Activated naive CD4-positive, alpha-beta T cell treated with anti-CD3 and anti-CD28 coated beads, Interleukin-2, amount 50 U/mL, for 72 hours (primary cell): Measurements from ENCODE around the gene USF3. TPM values are rescaled to one million over a fixed set of nuclear protein-coding genes. Genes with fewer than 3 reads are reported as not detected.
"Not testable (repeated sequence)": the region's sequence is repeated elsewhere in the genome, so short reads cannot be mapped to it uniquely, and the experiment has no call there.

Experiments used
- ATAC-seq, 2 donors: fragments of 150-1000 bp; cut with Tn5 transposase; 2 replicates each; pipeline ENCODE4 v1.10.0; 2021; ENCODE audit warnings: mild to moderate bottlenecking in 2 of 2, moderate library complexity in 2 of 2
- DNase-seq, 2 donors: peaks; one replicate each; pipeline ENCODE4 v3.0.0; 2021 to 2022; ENCODE audit warnings: low spot score in 2 of 2
- H3K27ac Mint-ChIP-seq, 2 donors: one replicate each; pipeline ENCODE4 v1.8.0; 2022; ENCODE audit warnings: mild to moderate bottlenecking in 2 of 2, mixed read lengths in 2 of 2
- H3K36me3 Mint-ChIP-seq, 2 donors: one replicate each; pipeline ENCODE4 v1.8.0; 2022; ENCODE audit warnings: mixed read lengths in 2 of 2
- H3K9me3 Mint-ChIP-seq, 2 donors: one replicate each; pipeline ENCODE4 v1.8.0; 2022; ENCODE audit warnings: mixed read lengths in 2 of 2
- total RNA-seq, 2 donors: library from RNA; stranded (reverse); gene quantifications; one replicate each; pipeline ENCODE4 v1.2.3, GENCODE V29; 2022

The USF3 gene
- total RNA-seq, 2 donors from 2014 or later = 14.0 to 22.2 TPM

DNA sequence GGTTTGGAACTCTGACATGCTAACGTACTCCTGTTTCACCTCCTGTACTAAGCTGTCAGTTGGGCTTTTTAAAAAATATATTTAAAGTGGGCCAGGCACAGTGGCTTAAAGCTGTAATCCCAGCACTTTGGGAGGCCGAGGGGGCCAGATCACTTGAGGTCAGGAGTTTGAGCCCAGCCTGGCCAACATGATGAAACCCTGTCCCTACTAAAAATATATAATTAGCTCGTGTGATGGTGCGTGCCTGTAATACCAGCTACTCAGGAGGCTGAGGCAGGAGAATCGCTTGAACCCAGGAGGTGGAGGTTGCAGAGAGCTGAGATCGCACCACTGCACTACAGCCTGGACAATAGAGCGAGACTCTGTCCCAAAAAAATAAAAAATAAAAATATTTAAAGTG, 60.4 kb downstream of the USF3 start:
- not testable (repeated sequence) for H3K27ac Mint-ChIP-seq, DNase-seq, H3K36me3 Mint-ChIP-seq, ATAC-seq, H3K9me3 Mint-ChIP-seq

DNA sequence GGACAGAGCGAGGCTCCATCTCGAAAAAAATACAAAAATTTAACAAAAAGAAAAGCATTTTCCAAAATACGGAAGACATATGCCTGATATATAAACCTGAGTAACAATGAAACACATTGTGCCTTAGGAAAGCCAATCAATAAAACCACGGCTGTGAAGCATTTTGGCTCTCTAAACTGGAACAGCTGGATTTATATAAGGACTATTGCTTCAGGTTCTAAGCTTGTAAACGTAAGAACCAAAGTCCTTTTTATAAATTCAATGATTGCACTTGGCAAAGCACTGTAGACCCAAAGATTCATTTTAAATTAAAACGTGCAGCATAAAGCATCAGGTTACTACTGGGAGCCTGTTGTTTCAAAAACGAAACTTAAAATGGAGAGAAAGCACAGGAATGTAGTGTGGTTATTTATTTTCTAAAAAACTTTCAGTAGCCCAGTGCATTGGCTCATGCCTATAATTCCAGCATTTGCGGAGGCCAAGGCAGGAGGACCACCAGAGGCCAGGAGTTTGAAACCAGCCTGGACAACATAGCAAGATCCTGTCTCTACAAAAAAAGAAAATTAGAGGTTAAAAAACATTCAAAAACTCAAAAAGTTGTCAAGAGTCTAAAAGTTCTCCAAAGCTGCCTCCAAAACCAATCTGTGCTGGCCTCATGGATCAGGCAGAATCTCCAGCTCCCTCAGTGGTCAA, 61.5 kb downstream of the USF3 start:
- H3K36me3 Mint-ChIP-seq = peaks cover 0 to 5% of the 10 kb centered on the region in 2 donors
- ATAC-seq (no peak), DNase-seq (no peak)
- no peaks in the 10 kb centered on the region for H3K9me3 Mint-ChIP-seq
- no peak overlapping the region for H3K27ac Mint-ChIP-seq

DNA sequence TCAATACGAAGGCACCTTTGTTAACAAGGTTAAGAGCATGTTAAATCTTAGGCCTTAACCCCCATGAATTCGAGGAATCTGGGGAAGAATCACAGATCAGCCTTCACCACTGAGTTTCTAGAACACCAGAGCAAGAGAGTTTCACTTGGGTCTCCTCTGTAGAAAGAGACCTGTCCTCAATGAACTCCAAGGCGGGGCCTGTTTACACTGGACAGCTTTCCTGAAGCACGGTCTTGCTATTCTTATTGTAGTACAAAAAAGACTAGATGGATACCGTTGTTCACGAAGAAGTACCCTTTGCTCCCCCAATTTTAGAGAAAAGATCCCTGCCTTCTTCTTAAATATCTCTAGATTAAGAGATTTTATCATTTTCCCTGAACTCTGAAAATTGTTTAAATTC, 64.9 kb downstream of the USF3 start:
- ATAC-seq = no peak
- H3K36me3 Mint-ChIP-seq = peaks cover 0 to 8% of the 10 kb centered on the region in 2 donors
- no peak for DNase-seq
- H3K9me3 Mint-ChIP-seq = no peaks in the 10 kb centered on the region
- H3K27ac Mint-ChIP-seq = peak overlapping the region in 1 of 2 donors; percentile 17

DNA sequence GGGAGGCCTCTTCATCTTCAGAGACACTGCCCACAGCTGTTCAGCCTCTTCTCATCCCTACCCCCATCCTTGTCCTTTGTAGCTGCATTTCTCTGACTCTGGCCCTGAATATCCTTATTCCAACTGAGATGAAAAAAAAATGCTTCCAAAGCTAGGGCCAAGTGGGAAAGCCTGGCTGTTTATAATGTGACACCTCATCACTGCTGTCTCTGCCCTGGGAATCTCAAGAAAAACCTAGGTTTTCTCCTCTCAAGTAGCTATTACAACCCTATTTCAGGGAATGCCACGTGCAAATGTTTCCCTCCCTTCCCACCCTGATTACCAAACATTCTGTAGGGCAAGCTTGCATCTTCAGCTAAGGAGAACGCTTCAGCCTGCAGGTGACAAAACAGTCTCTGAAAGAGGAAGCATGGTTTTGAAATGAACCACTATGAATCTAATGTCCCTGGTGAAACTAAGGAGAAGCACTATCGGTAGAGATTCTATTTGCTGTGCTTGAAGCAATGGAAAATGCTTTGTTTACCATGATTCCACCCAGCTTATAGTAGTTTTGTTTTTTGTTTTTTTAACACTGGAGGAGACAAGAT, 65.4 kb downstream of the USF3 start:
- H3K9me3 Mint-ChIP-seq = no peaks in the 10 kb centered on the region
- DNase-seq = no peak
- H3K27ac Mint-ChIP-seq = peak overlapping the region in 1 of 2 donors; percentile 17
- no peak for ATAC-seq
- peaks cover 0 to 8% of the 10 kb centered on the region in 2 donors for H3K36me3 Mint-ChIP-seq

DNA sequence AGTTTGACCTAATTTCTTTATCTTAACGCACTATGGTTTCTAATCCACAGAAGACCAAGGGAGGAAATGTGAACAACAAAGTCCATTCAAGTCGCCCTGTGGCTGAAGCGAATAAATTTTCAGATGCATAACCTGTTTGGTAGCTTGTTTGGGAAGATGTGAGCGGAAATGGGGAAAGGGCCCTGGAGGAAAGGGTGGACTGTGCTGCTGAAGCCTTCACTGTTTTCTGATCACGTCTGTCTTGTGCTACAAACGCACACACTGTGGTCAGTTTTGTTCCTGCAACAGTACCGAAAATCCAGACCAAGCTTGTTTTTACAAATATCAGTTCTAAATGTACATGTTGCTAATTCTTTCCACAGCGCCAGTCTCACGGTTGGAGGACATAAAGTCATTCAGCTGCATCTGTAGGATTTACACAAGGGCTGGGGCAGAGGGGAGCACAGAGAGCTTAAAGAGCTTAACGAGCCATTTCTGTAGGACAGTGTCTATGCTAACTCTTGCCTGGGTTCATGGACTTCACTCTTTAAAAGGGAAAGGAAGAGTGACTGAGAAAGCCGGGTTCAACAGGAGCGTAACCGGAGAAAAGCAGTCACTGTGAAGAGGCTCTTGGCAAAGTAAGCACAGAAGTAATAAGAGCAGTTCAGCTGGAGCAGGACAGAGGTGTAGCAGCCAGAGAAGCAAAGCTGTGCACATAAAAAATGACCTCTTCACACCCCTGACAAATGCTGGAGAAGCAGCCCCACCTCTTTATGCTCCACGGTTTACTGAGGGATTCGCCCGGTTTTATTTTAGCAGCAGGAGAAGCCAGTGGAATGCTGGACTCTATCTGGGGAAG, 66.6 kb downstream of the USF3 start:
- H3K36me3 Mint-ChIP-seq = peaks cover 0 to 8% of the 10 kb centered on the region in 2 donors
- ATAC-seq (no peak), DNase-seq (no peak)
- no peaks in the 10 kb centered on the region for H3K9me3 Mint-ChIP-seq
- peak overlapping the region in 1 of 2 donors; percentile 65 for H3K27ac Mint-ChIP-seq

DNA sequence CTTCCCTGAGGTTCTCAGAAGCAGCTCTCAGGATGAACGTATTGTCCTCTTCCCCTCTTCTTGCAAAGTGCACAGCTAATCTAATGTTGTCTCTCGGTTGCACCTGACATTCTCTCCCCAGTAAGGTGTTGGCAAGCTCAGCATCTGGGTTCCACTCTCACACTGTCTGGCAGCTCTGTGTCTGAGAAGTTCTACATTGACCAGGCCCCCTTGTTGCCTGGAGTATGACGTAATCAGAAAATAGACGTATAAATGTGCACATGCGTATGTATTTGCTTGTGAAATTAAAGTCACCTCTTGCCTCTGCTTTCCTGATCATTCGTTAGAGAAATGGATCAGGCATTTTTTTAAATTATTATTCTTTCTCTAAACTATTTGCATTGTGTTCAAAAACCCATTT, 67.7 kb downstream of the USF3 start:
- no peaks in the 10 kb centered on the region for H3K9me3 Mint-ChIP-seq
- ATAC-seq = no peak
- H3K36me3 Mint-ChIP-seq = peaks cover 0 to 8% of the 10 kb centered on the region in 2 donors
- no peak for DNase-seq
- peak overlapping the region in 1 of 2 donors; percentile 79 for H3K27ac Mint-ChIP-seq

DNA sequence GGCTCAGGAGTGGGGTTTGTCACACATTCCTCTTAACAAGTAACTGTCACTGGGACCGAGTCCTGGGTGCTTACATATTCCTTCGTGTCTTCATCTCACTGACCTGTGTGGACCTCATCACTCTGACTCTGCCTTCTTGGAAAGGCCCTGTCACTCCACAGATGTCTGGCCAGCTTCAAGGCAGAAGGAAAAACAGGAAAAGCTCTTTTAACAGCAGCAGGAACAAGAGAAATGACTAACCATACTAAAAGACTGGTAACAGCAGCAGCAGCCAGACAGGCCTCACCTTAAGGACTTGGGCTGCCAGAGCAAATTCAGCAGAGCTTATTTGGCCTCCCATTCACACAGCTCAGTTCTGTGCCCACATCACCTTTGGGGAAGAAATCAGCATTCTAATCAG, 68.1 kb downstream of the USF3 start:
- DNase-seq (no peak), ATAC-seq (no peak)
- Mint-ChIP-seq H3K9me3 (no peaks in the 10 kb centered on the region), H3K36me3 (peaks cover 0 to 8% of the 10 kb centered on the region in 2 donors), H3K27ac (peak overlapping the region in 1 of 2 donors; percentile 79)

DNA sequence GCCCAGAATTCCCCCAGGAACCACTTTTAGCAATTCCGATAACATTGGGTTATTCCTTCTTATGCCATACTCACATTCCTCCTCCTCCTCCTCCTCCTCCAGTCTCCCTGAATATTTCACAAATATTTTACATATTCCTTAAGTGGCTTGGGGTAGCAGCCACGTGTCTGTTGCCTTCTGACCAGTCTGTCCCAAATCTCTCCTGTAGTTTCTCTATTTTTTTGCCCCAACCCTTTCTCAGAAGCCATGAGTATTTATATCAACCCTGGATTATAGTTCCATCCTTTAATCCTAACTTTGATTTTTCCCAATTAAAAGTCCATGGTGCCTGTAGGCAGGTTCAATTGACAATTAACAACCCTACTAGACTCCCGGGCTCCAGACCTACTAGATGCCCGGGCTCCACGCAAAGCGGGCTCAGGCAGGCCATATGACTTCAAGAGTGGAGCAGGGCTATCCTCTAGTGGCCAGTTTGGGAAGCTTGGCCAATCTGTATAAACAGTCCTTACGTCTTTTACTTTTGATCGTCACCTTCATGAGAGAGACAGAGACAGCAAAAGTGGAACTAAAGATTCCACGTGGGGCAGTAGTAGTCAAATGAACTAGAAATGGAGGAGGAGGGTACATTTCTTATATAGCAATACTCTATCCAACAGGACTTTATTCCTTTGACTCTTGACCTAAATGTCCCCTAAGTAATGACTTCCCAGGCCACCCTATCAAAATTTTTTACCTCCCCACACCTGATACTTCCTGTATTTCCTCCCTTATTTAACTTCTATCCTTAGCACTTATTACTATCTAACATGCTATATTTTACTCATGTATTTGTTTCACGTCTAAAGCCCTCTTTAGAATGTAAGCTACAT, 69.7 kb downstream of the USF3 start:
- Mint-ChIP-seq H3K36me3 (peaks cover 0 to 8% of the 10 kb centered on the region in 2 donors), H3K9me3 (no peaks in the 10 kb centered on the region), H3K27ac (peak overlapping the region; percentile 16 to 58)
- ATAC-seq (peak; percentile 59 to 71), DNase-seq (no peak)

DNA sequence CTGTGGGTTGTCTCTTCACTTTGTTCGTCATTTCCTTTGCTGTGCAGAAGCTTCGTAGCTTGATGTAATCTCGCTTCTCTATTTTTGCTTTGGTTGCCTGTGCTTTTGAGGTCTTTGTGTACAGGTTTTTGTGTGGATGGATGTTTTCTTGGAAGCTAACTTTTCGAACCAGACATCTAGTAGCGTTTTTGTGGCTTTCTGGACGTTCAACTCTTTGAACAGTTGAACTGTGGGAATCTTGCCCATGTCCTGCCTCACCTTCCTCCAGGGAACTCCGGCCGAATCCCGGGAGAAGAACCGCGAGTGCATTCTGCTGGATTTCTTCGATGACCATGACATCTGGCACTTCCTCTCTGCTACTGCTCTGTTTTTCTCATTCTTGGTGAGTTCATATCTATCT, 70.6 kb downstream of the USF3 start:
- Mint-ChIP-seq H3K36me3 (peaks cover 0 to 8% of the 10 kb centered on the region in 2 donors), H3K9me3 (no peaks in the 10 kb centered on the region), H3K27ac (peak overlapping the region in 1 of 2 donors; percentile 48)
- no peak for DNase-seq
- no peak for ATAC-seq

DNA sequence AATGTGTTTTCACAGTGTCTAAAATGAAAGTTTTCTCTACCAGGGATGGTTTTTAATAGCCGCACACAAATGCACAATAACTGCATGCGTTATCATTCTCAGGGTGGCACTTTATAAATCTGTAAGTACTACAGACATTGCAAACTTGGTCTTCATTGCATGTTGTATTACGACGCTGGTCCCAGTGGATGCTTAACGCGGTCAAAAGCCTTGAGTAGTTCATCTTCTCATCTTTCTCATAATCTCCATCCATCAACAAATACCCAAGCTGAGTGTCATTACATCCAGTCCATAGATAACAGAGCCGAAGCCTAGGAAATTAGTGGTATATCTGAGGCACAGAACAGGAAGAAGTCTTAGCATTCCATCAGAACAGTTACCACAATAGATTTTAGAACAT, 72.6 kb downstream of the USF3 start:
- H3K36me3 Mint-ChIP-seq = no peaks in the 10 kb centered on the region
- H3K9me3 Mint-ChIP-seq = no peaks in the 10 kb centered on the region
- H3K27ac Mint-ChIP-seq = no peak overlapping the region
- ATAC-seq = no peak
- DNase-seq = no peak

DNA sequence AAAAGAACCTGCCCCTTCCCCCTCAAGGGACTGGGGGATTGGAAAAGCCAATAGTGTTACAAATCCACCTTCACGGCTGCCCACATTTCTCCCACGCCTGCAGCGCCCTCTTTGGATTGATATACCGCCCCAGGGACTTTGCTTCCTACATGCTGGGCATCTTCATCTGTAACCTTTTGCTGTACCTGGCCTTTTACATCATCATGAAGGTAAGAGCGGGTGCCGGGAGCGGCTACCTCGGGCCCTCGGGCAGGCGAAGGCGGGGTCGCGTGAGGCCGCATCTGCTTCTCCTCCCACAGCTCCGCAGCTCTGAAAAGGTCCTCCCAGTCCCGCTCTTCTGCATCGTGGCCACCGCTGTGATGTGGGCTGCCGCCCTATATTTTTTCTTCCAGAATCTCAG, 73.1 kb downstream of the USF3 start:
- no peak for ATAC-seq
- Mint-ChIP-seq H3K27ac (no peak overlapping the region), H3K9me3 (no peaks in the 10 kb centered on the region), H3K36me3 (no peaks in the 10 kb centered on the region)
- DNase-seq = no peak

DNA sequence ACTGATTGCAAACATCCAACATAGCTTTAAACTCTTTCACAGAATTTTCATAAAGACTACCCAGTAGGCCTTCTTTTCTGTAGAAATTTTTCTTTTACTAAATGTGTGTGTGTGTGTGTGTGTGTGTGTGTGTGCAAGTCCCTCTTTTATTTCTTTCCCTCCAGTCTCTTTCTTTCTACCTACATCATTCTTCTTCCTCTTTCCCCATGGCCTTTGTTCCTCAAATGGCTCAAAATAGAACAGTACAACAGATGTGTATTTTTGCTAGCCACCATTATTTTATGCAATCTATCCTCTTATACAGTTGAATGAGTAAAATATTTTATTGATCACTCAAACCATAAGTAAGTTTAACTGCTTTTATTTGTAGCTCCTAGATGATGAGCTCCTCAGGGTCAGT, 76.4 kb downstream of the USF3 start:
- Mint-ChIP-seq H3K27ac (no peak overlapping the region), H3K9me3 (no peaks in the 10 kb centered on the region), H3K36me3 (no peaks in the 10 kb centered on the region)
- no peak for DNase-seq
- no peak for ATAC-seq

DNA sequence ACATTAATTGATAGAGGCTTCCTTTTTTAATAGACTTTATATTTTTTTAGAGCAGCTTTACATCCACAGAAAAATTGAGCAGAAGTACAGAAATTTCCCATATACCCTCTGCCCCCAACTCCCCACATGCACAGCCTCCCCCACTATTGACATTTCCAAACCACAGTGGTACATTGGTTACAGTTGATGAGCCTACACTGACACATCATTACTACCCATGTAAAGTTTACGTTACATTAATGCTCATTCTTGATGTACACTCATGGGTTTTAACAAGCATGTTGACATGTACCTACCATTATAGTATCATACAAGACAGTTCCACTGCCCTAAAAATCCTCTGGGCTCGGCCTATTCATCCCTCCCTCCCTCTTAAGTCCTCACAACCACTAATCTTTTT, 78.7 kb downstream of the USF3 start:
- Mint-ChIP-seq H3K36me3 (no peaks in the 10 kb centered on the region), H3K9me3 (no peaks in the 10 kb centered on the region), H3K27ac (no peak overlapping the region)
- ATAC-seq = no peak
- no peak for DNase-seq

DNA sequence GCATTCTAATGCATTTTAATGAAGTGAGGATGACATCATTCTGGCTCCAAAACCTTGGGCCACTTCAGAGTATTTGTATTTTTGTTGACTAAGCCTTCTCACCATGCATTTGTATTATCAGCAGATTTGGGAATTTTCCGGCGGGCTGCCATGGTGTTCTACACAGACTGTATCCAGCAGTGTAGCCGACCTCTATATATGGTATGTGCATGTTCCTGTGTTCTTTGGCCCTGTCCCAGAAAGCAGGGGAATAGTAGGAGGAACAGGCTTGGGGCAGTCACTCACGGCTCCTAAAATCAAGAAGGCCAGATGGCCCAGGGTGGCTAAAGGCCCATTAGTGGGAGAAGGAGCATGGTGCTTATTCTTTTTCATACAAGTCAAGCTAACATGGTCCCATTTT, 80.5 kb downstream of the USF3 start:
- ATAC-seq (no peak), DNase-seq (no peak)
- no peaks in the 10 kb centered on the region for H3K36me3 Mint-ChIP-seq
- no peaks in the 10 kb centered on the region for H3K9me3 Mint-ChIP-seq
- peak overlapping the region in 1 of 2 donors; percentile 44 for H3K27ac Mint-ChIP-seq

DNA sequence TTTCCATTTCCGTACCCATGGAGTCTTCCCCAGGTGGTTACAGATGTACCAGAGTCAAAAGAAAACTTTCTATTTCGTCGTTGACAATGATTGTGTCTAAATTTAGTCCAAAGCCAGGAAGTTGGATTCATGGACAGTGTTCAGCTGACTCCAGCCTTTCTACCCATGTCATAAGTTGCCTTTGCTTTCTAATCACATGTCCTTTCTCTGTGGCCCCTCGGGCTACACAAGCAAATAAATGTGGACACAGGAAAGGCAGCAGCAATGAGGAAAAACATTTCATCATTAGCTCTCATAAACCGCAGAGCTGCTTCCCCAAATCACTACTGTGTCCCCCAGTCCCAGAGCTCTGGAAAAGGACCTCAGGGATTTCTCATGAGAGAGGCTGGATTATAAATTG, 82.0 kb downstream of the USF3 start:
- Mint-ChIP-seq H3K27ac (no peak overlapping the region), H3K36me3 (no peaks in the 10 kb centered on the region), H3K9me3 (no peaks in the 10 kb centered on the region)
- ATAC-seq (no peak), DNase-seq (no peak)

DNA sequence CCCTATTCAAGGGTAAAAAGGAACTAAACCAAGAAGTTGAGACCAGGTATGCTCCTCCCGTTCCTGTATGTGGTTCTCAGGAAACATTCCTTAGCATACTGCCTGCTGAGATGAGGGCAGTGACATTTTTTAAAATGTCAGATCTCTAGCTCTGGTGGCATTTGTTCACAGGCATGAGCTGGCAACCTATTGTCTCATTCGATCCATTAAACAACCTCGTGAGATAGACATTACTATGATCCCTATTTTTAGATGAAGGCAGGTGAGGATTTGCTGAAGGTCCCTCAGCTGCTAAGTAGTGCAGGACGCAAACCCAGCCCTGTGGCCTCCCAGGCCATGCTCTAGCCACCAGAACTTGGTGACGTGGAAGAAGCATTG, 89.2 kb downstream of the USF3 start:
- H3K36me3 Mint-ChIP-seq = peaks cover 7 to 14% of the 10 kb centered on the region in 2 donors
- DNase-seq (no peak), ATAC-seq (peak; percentile 40 to 66)
- no peaks in the 10 kb centered on the region for H3K9me3 Mint-ChIP-seq
- H3K27ac Mint-ChIP-seq = peak overlapping the region; percentile 29 to 87
